Neutrophil (primary cell): ENCODE data around the gene ZDHHC14.
"Not testable (repeated sequence)": the region's sequence is repeated elsewhere in the genome, so short reads cannot be mapped to it uniquely, and the experiment has no call there.

Source experiments
- H3K27ac ChIP-seq: fragments of 200-600 bp; sonication (generic); 2 replicates; pipeline ENCODE4 v1.5.1; 2016; ENCODE audit warnings: mild to moderate bottlenecking, moderate library complexity
- H3K27me3 ChIP-seq: fragments of 200-600 bp; sonication (generic); 2 replicates; pipeline ENCODE4 v1.6.0; 2016; ENCODE audit warnings: mild to moderate bottlenecking
- H3K36me3 ChIP-seq: fragments of 200-600 bp; sonication (generic); 2 replicates; pipeline ENCODE4 v1.5.1; 2017
- H3K4me1 ChIP-seq, 2 experiments: fragments of 200-600 bp in 1 of 2; sonication (generic) in 1 of 2; 1 replicate in 1 of 2; 2 replicates in 1 of 2; pipeline versions ENCODE4 v1.5.1 to v1.6.1; 2013 to 2016; ENCODE audit warnings: low read depth in 1 of 2, low read length in 1 of 2, mild to moderate bottlenecking in 1 of 2, moderate library complexity in 1 of 2; ENCODE audit not compliant: control insufficient read depth in 1 of 2, insufficient read depth in 1 of 2
- H3K4me3 ChIP-seq, 2 experiments: fragments of 200-600 bp in 1 of 2; sonication (generic) in 1 of 2; 1 replicate in 1 of 2; 2 replicates in 1 of 2; pipeline ENCODE4 v1.5.1; 2013 to 2016; ENCODE audit warnings: low read depth in 1 of 2, low read length in 1 of 2, mild to moderate bottlenecking in 1 of 2, moderate library complexity in 1 of 2
- H3K9me3 ChIP-seq: fragments of 200-600 bp; sonication (generic); 2 replicates; pipeline ENCODE4 v1.5.1; 2016
- TF ChIP-seq, protein P1 (sequence below): fragments of 200-600 bp; sonication (generic); IDR thresholded peaks from 2 replicates; pipeline ENCODE4 v1.5.1; 2016; ENCODE audit warnings: antibody characterized with exemption

The ZDHHC14 gene

DNA sequence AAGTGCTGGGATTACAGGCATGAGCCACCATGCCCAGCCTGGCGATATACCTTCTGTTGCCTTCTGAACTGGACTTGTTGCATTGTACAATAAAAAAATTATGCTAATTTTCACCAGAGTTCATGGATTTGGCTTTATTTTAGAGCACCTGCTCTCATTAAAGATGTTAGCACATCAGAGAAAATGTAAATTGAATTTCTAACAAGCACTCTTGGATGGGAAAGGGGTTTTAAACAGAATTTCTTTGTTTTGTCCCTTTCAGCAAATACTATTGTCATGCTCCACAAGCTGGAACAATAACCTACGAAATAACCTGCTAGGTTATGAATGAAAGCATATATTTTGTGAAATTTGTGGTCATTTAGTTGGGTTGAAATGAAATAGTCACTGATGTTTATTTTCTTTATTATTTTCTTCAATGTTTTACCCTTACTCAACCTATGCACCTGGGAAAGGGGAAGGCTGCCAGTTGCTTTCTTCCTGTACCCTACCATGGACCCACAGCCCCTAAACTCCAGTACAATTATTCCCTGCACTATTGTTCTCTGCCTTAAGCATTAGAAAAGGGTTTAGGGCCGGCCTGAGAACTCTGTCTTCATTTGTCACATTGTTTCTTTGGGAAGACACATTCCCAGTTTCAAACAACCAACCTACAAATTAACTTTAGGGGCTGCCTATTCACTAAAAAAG lies 22.2 kb downstream of the ZDHHC14 start:
- Histone ChIP-seq H3K27me3 (no peaks in the 10 kb centered on the region), H3K4me3 (no peak overlapping the region), H3K27ac (no peak overlapping the region), H3K9me3 (no peaks in the 10 kb centered on the region), H3K36me3 (no peaks in the 10 kb centered on the region), H3K4me1 (no peaks in the 10 kb centered on the region)
- TF ChIP-seq, protein P1, sequence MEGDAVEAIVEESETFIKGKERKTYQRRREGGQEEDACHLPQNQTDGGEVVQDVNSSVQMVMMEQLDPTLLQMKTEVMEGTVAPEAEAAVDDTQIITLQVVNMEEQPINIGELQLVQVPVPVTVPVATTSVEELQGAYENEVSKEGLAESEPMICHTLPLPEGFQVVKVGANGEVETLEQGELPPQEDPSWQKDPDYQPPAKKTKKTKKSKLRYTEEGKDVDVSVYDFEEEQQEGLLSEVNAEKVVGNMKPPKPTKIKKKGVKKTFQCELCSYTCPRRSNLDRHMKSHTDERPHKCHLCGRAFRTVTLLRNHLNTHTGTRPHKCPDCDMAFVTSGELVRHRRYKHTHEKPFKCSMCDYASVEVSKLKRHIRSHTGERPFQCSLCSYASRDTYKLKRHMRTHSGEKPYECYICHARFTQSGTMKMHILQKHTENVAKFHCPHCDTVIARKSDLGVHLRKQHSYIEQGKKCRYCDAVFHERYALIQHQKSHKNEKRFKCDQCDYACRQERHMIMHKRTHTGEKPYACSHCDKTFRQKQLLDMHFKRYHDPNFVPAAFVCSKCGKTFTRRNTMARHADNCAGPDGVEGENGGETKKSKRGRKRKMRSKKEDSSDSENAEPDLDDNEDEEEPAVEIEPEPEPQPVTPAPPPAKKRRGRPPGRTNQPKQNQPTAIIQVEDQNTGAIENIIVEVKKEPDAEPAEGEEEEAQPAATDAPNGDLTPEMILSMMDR, result no peak

DNA sequence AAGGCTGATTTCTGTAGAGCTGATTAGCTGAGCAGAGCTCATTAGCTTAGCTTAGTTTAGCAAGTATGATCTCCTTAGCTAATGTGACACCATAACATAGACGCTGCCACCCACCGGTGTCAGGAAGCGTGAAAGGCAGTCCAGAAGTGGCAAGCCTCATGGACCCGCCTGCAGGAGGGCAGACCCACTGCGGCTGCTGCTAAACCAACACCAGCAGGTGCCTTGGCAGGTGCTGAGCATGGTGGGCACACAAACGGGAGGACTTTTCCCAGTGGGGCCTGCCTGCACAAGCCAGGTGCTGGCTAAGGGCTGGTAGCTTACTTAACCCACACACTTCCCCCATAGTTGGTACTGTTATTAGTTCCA lies 22.7 kb downstream of the ZDHHC14 start:
- H3K27me3 ChIP-seq, result no peaks in the 10 kb centered on the region
- H3K27ac ChIP-seq, result no peak overlapping the region
- H3K36me3 ChIP-seq, result no peaks in the 10 kb centered on the region
- H3K4me3 ChIP-seq, result no peak overlapping the region
- H3K9me3 ChIP-seq, result no peaks in the 10 kb centered on the region
- no peaks in the 10 kb centered on the region for H3K4me1 ChIP-seq
- TF ChIP-seq, protein P1, result no peak

DNA sequence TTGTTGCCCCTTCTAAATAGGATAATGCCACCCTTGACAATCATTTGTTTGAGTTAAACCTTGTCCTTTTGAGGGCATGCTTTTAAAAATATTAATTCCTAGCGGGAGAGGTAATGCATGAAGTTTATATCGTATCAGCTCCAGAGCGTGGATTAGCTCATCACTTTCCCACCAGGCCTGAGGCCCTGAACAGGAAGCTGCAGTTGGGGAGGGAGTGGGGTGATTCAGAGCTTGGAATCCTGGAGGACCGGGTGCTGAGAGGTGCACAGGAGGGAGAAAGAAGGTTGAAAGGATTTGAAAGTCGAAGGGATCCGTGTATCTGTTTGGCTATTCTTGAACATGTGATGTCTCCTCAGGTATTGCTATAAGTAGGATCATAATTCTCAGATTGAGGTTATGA lies 25.0 kb downstream of the ZDHHC14 start:
- Histone ChIP-seq H3K4me3 (no peak overlapping the region), H3K27ac (no peak overlapping the region), H3K9me3 (no peaks in the 10 kb centered on the region), H3K4me1 (no peaks in the 10 kb centered on the region), H3K27me3 (no peaks in the 10 kb centered on the region), H3K36me3 (no peaks in the 10 kb centered on the region)
- TF ChIP-seq, protein P1, result no peak

DNA sequence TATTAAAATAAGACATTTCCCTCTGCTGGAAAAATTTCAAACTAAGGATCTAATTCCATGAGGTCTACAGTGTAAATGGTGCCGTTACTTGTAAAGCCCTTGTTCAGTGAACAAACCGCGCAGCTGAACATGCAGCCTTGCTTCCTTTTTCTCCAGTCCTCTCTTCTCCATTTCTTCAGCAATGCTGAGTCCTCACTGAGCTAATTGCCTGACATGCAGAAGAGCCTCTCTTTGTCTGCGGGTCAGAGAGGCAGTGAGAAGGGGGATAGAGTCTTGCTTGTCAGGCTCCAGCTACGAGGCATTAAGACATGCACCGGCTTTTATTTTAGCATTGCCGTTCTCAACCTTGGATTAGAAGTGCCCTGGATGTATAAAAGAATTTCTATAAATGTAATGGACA lies 25.7 kb downstream of the ZDHHC14 start:
- no peak overlapping the region for H3K27ac ChIP-seq
- no peaks in the 10 kb centered on the region for H3K27me3 ChIP-seq
- H3K4me1 ChIP-seq, result no peaks in the 10 kb centered on the region
- no peaks in the 10 kb centered on the region for H3K36me3 ChIP-seq
- H3K9me3 ChIP-seq, result no peaks in the 10 kb centered on the region
- TF ChIP-seq, protein P1, result no peak
- no peak overlapping the region for H3K4me3 ChIP-seq

DNA sequence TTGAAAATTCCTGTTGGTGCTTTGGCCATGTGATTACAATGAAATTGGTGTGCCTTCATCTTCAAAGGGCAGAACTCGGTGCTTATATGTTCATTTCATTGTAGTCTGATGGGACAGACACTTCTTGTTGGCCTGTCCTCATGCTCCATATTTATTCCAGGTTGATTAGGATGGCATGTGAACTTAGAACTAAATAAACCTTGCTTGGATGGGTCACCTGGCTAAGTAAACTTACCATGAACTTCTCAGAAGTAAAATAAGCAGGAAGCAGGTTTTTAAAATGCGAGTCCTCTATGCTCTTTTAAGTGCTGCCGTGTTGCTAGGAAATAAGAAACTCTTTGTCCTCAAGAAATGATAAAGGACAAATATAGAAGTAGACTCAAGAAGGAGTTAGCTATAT lies 26.7 kb downstream of the ZDHHC14 start:
- H3K9me3 ChIP-seq, result no peaks in the 10 kb centered on the region
- H3K4me3 ChIP-seq, result no peak overlapping the region
- H3K27me3 ChIP-seq, result no peaks in the 10 kb centered on the region
- H3K4me1 ChIP-seq, result no peaks in the 10 kb centered on the region
- H3K27ac ChIP-seq, result no peak overlapping the region
- TF ChIP-seq, protein P1, result no peak
- H3K36me3 ChIP-seq, result no peaks in the 10 kb centered on the region

DNA sequence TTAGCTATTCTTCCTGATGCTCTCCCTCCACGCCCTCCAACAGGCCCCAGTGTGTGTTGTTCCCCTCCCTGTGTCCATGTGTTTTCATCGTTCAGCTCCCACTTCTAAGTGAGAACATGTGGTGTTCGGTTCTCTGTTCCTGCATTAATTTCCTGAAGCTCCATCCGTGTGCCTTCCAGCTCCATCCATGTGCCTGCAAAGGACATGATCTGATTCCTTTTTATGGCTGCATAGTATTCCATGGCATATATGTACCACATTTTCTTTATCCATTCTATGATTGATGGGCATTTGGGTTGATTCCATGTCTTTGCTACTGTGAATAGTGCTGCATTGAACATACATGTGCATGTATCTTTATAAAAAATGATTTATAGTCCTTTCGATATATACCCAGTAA lies 27.4 kb downstream of the ZDHHC14 start:
- not testable (repeated sequence) for H3K4me1 ChIP-seq, H3K27me3 ChIP-seq, H3K36me3 ChIP-seq, H3K4me3 ChIP-seq, H3K9me3 ChIP-seq, H3K27ac ChIP-seq
